Gastroesophageal sphincter (tissue), 3 donors: ENCODE measurements around the gene ARHGAP29.

ENCODE experiments used
- EP300 ChIP-seq: sonication (generic); formaldehyde crosslinking; IDR thresholded peaks from one replicate; pipeline ENCODE4 v1.6.1; 2017; ENCODE audit warnings: antibody characterized with exemption, mild to moderate bottlenecking
- POLR2A ChIP-seq, 2 donors: fragments of 450-650 bp; IDR thresholded peaks; one replicate each; pipeline ENCODE4 v1.6.1; 2017; ENCODE audit warnings: antibody characterized with exemption in 2 of 2, mild to moderate bottlenecking in 2 of 2, moderate library complexity in 1 of 2
- POLR2AphosphoS5 ChIP-seq: sonication (generic); formaldehyde crosslinking; IDR thresholded peaks from one replicate; pipeline ENCODE4 v1.6.1; 2017; ENCODE audit warnings: antibody characterized with exemption
- TF ChIP-seq, protein P1 (sequence below), 4 experiments: fragments of 200-600 bp in 2 of 4; fragments of 450-650 bp in 2 of 4; sonication (generic) in 1 of 4; IDR thresholded peaks; one replicate each; pipeline ENCODE4 v1.5.1; 2017 to 2019; ENCODE audit warnings: antibody characterized with exemption in 4 of 4, mild to moderate bottlenecking in 2 of 4, moderate library complexity in 2 of 4

DNA sequence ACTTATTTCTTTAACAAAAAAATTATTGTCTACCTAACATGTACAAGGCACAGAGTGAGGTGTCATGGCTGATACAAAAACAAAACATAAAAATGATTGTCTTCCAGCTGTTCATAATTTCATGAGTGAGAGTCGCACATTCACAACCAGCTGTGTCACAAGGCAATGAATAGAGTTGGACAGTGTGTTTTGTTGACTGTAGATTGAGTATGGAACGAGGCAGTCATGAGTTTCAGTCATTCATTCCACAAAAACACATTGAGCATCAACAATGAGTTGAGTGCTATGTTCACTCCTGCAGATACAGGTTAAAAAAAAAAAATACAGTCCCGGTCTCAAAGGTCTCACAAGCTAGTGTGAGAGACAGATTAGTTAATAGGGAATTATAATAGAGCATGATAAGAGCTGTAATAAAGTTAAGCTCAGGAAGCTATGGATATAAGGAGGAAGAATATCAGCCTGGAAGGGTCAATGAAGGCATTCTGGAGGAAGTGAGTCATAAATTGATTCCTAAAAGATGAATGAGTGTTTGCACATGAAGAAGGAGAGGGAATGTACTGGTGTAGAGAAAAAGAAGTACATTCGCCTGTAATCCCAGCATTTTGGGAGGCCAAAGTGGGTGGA, 47.8 kb upstream of the ARHGAP29 start:
- TF ChIP-seq, protein P1, sequence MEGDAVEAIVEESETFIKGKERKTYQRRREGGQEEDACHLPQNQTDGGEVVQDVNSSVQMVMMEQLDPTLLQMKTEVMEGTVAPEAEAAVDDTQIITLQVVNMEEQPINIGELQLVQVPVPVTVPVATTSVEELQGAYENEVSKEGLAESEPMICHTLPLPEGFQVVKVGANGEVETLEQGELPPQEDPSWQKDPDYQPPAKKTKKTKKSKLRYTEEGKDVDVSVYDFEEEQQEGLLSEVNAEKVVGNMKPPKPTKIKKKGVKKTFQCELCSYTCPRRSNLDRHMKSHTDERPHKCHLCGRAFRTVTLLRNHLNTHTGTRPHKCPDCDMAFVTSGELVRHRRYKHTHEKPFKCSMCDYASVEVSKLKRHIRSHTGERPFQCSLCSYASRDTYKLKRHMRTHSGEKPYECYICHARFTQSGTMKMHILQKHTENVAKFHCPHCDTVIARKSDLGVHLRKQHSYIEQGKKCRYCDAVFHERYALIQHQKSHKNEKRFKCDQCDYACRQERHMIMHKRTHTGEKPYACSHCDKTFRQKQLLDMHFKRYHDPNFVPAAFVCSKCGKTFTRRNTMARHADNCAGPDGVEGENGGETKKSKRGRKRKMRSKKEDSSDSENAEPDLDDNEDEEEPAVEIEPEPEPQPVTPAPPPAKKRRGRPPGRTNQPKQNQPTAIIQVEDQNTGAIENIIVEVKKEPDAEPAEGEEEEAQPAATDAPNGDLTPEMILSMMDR (IDR thresholded peaks at IDR 0.05) = no peak
- TF ChIP-seq POLR2A (IDR thresholded peaks at IDR 0.05) = no peak
- TF ChIP-seq POLR2AphosphoS5 = no peak
- TF ChIP-seq EP300 = no peak
